Measurements from ENCODE around the gene SHH. TPM values are rescaled to one million over a fixed set of nuclear protein-coding genes. Genes with fewer than 3 reads are reported as not detected.

SHH gene
- polyA plus RNA-seq, 1 donor from 2014 or later: 1.5 TPM

- no peak for TF ChIP-seq REST (IDR thresholded peaks at IDR 0.05; ENCODE audit: borderline replicate concordance)
- no peak for TF ChIP-seq CTCF (IDR thresholded peaks at IDR 0.05; ENCODE audit: poor library complexity, severe bottlenecking)
- TF ChIP-seq SMC3 (conservative IDR thresholded peaks at IDR 0.05; ENCODE audit: poor library complexity): no peak
- TF ChIP-seq RAD21 (conservative IDR thresholded peaks at IDR 0.05): no peak
- no peak for TF ChIP-seq EP300 (conservative IDR thresholded peaks at IDR 0.05; ENCODE audit: poor library complexity, severe bottlenecking)
- TF ChIP-seq POLR2AphosphoS5 (IDR thresholded peaks at IDR 0.05): no peak
- TF ChIP-seq EZH2 (IDR thresholded peaks at IDR 0.05; ENCODE audit: borderline replicate concordance, insufficient read depth, low read length, poor library complexity, severe bottlenecking): no peak
- TF ChIP-seq MXI1 (conservative IDR thresholded peaks at IDR 0.05; ENCODE audit: poor library complexity, severe bottlenecking): no peak
- no peak overlapping the region for H3K9ac ChIP-seq (ENCODE audit: low read length)
- peaks cover 58% of the 10 kb centered on the region for H3K79me2 ChIP-seq (replicated peaks; ENCODE audit: insufficient read depth, low read length)
- no peak overlapping the region for H3K4me2 ChIP-seq (ENCODE audit: low read length)
- no peaks in the 10 kb centered on the region for H3K36me3 ChIP-seq (ENCODE audit: insufficient read depth, low read length)
- H3K4me3 ChIP-seq (ENCODE audit: low read length): no peak overlapping the region
- no peaks in the 10 kb centered on the region for H3K9me3 ChIP-seq (ENCODE audit: low read length)
- no peaks in the 10 kb centered on the region for H3K9me2 ChIP-seq (ENCODE audit: insufficient read depth, low read length)
- H3K27ac ChIP-seq (ENCODE audit: low read length): no peak overlapping the region
- no peaks in the 10 kb centered on the region for H4K20me1 ChIP-seq (ENCODE audit: insufficient read depth)
- no peaks in the 10 kb centered on the region for H3K27me3 ChIP-seq (ENCODE audit: insufficient read depth, low read depth, low read length)
- no peaks in the 10 kb centered on the region for H3F3A ChIP-seq (ENCODE audit: insufficient read depth, low read length, poor library complexity, severe bottlenecking)
- H2AFZ ChIP-seq (ENCODE audit: low read depth, low read length): no peak overlapping the region
These were observed 57.2 kb downstream of the SHH start for GRCh38 chr7:155755026-155755425.

GRCh38 chr7:155754165-155754564, 58.1 kb downstream of the SHH start:
- peaks cover 62% of the 10 kb centered on the region for H3K79me2 ChIP-seq (replicated peaks; ENCODE audit: insufficient read depth, low read length)
- no peaks in the 10 kb centered on the region for H3K9me3 ChIP-seq (ENCODE audit: low read length)
- no peaks in the 10 kb centered on the region for H4K20me1 ChIP-seq (ENCODE audit: insufficient read depth)
- H3K9ac ChIP-seq (ENCODE audit: low read length): no peak overlapping the region
- H3K36me3 ChIP-seq (ENCODE audit: insufficient read depth, low read length): no peaks in the 10 kb centered on the region
- H3K27ac ChIP-seq (ENCODE audit: low read length): no peak overlapping the region
- H3F3A ChIP-seq (ENCODE audit: insufficient read depth, low read length, poor library complexity, severe bottlenecking): no peaks in the 10 kb centered on the region
- no peak overlapping the region for H2AFZ ChIP-seq (ENCODE audit: low read depth, low read length)
- H3K4me3 ChIP-seq (ENCODE audit: low read length): no peak overlapping the region
- H3K27me3 ChIP-seq (ENCODE audit: insufficient read depth, low read depth, low read length): no peaks in the 10 kb centered on the region
- TF ChIP-seq POLR2AphosphoS5 (IDR thresholded peaks at IDR 0.05) (no peak), CTCF (IDR thresholded peaks at IDR 0.05; ENCODE audit: poor library complexity, severe bottlenecking) (no peak), EZH2 (IDR thresholded peaks at IDR 0.05; ENCODE audit: borderline replicate concordance, insufficient read depth, low read length, poor library complexity, severe bottlenecking) (no peak), MXI1 (conservative IDR thresholded peaks at IDR 0.05; ENCODE audit: poor library complexity, severe bottlenecking) (no peak), REST (IDR thresholded peaks at IDR 0.05; ENCODE audit: borderline replicate concordance) (no peak), EP300 (conservative IDR thresholded peaks at IDR 0.05; ENCODE audit: poor library complexity, severe bottlenecking) (no peak), TAF1 (IDR thresholded peaks at IDR 0.05; ENCODE audit: low read depth) (no peak), SMC3 (conservative IDR thresholded peaks at IDR 0.05; ENCODE audit: poor library complexity) (no peak), RAD21 (conservative IDR thresholded peaks at IDR 0.05) (no peak)
- H3K4me2 ChIP-seq (ENCODE audit: low read length): no peak overlapping the region
- no peaks in the 10 kb centered on the region for H3K9me2 ChIP-seq (ENCODE audit: insufficient read depth, low read length)
